OCI-LY3 (cell line): ENCODE data around the gene ATP11B.

Source experiments
- EZH2phosphoT487 ChIP-seq: fragments of 200-600 bp; shearing (Covaris generic); IDR thresholded peaks from 2 replicates; pipeline ENCODE4 v1.6.1; 2018; ENCODE audit warnings: antibody characterized with exemption, mixed run types, low read depth
- TF ChIP-seq, protein P1 (sequence below): fragments of 200-600, 300-600 bp; sonication (generic); IDR thresholded peaks from 2 replicates; pipeline ENCODE4 v1.5.1; 2014; ENCODE audit warnings: antibody characterized with exemption, low read length, low read depth

DNA sequence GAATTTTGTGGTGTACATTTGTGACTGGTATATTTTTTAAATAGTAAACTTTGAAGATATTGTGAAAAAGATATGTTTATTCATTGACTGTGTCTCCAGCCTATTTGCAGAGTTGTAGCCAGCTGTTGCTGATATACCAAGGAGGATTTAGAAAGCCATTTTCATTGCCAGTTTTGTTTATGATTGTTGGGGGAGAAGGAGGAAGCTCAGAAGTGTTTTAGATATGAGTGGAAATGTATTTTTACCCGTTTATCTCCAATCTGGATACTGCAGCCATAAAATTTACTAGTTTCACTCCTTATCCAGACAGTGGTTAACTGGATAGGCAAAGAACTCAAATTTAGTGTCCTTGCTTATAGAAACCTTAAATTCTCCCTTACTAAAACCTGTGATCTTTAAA lies 18.8 kb downstream of the ATP11B start:
- TF ChIP-seq, protein P1, sequence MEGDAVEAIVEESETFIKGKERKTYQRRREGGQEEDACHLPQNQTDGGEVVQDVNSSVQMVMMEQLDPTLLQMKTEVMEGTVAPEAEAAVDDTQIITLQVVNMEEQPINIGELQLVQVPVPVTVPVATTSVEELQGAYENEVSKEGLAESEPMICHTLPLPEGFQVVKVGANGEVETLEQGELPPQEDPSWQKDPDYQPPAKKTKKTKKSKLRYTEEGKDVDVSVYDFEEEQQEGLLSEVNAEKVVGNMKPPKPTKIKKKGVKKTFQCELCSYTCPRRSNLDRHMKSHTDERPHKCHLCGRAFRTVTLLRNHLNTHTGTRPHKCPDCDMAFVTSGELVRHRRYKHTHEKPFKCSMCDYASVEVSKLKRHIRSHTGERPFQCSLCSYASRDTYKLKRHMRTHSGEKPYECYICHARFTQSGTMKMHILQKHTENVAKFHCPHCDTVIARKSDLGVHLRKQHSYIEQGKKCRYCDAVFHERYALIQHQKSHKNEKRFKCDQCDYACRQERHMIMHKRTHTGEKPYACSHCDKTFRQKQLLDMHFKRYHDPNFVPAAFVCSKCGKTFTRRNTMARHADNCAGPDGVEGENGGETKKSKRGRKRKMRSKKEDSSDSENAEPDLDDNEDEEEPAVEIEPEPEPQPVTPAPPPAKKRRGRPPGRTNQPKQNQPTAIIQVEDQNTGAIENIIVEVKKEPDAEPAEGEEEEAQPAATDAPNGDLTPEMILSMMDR = no peak
- no peak for TF ChIP-seq EZH2phosphoT487
